OCI-LY3 (cell line): Measurements from ENCODE around the gene CFAP73.

Source experiments
- H2AFZ ChIP-seq: fragments of 200-600, 300-600 bp; shearing (Covaris generic); 2 replicates; pipeline ENCODE4 v1.6.0; 2014; ENCODE audit warnings: antibody characterized with exemption, low read depth, low read length
- H3K27ac ChIP-seq: fragments of 200-600, 300-600 bp; sonication (generic); 2 replicates; pipeline ENCODE4 v1.5.1; 2014; ENCODE audit warnings: mild to moderate bottlenecking, low read length, moderate library complexity, mixed read lengths
- H3K27me3 ChIP-seq: fragments of 200-600, 300-600 bp; sonication (generic); 2 replicates; pipeline ENCODE4 v1.6.1; 2014; ENCODE audit warnings: low read depth, low read length, mixed read lengths
- H3K36me3 ChIP-seq: fragments of 200-600, 300-600 bp; sonication (generic); replicated peaks from 2 replicates; pipeline ENCODE3; 2014; ENCODE audit warnings: low read depth, low read length, mixed read lengths
- H3K4me1 ChIP-seq: fragments of 300-600, 200-600 bp; sonication (generic); 2 replicates; pipeline ENCODE4 v1.6.1; 2014; ENCODE audit warnings: low read length, mixed read lengths
- H3K4me2 ChIP-seq: fragments of 200-600, 300-600 bp; sonication (generic); 2 replicates; pipeline ENCODE4 v1.6.1; 2014; ENCODE audit warnings: low read length, mixed read lengths
- H3K4me3 ChIP-seq: fragments of 300-600, 200-600 bp; sonication (generic); 2 replicates; pipeline ENCODE4 v1.5.1; 2014; ENCODE audit warnings: antibody characterized with exemption, mild to moderate bottlenecking, low read length, moderate library complexity
- H3K79me2 ChIP-seq: fragments of 300-600, 200-600 bp; shearing (Covaris generic); 2 replicates; pipeline ENCODE4 v1.6.1; 2014; ENCODE audit warnings: mild to moderate bottlenecking, low read length, mixed read lengths
- H3K9ac ChIP-seq: fragments of 300-600, 200-600 bp; shearing (Covaris generic); 2 replicates; pipeline ENCODE4 v1.6.0; 2014; ENCODE audit warnings: mild to moderate bottlenecking, low read length, moderate library complexity
- H3K9me3 ChIP-seq: fragments of 200-600, 300-600 bp; shearing (Covaris generic); 2 replicates; pipeline ENCODE4 v1.6.1; 2014; ENCODE audit warnings: low read length, mixed read lengths; ENCODE audit not compliant: insufficient read depth
- H4K20me1 ChIP-seq: fragments of 200-600, 300-600 bp; sonication (generic); 2 replicates; pipeline ENCODE4 v1.6.1; 2016; ENCODE audit warnings: low read length, mixed read lengths; ENCODE audit not compliant: insufficient read depth
- EZH2phosphoT487 ChIP-seq: fragments of 200-600 bp; shearing (Covaris generic); IDR thresholded peaks from 2 replicates; pipeline ENCODE4 v1.6.1; 2018; ENCODE audit warnings: antibody characterized with exemption, mixed run types, low read depth
- TF ChIP-seq, protein P1 (sequence below): fragments of 200-600, 300-600 bp; sonication (generic); IDR thresholded peaks from 2 replicates; pipeline ENCODE4 v1.5.1; 2014; ENCODE audit warnings: antibody characterized with exemption, low read length, low read depth

Gene CFAP73

DNA sequence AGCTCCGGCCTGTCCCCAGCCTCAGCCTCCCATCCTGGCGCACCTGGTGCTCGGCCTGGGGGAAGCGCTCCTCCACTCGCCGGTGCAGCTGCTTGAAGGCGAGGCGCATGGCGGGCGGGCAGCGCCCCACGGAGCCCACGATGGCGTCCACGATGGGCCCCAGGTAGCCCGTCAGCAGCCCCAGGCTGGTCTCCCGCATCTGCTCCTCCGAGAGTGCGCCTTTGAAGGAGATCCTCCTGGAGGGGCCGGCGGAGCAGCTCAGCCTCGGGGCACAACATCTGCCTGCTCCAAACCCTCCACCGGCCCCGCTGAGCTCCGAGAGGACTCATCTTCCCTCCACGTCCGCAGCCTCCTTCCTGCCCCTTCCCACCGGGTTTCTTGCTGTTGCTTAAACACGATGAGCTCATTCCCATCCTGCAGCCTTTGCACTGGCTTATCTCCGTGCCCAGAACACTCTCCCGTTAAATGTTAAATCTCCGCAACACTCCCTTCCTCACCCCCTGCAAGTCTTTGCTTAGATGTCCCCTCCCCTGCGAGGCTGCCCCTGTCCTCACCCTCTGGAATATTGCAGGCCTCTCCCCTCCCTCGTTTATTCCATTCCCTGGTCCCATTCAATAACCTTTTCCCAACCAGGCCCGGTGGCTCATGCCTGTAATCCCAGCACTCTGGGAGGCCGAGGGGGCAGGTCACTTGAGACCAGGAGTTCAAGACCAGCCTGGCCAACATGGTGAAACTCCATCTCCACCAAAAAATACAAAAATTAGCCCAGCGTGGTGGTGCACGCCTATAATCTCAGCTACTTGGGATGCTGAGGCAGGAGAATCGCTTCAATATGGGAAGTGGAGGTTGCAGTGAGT, 37.3 kb upstream of the CFAP73 start:
- no peak for TF ChIP-seq EZH2phosphoT487
- TF ChIP-seq, protein P1, sequence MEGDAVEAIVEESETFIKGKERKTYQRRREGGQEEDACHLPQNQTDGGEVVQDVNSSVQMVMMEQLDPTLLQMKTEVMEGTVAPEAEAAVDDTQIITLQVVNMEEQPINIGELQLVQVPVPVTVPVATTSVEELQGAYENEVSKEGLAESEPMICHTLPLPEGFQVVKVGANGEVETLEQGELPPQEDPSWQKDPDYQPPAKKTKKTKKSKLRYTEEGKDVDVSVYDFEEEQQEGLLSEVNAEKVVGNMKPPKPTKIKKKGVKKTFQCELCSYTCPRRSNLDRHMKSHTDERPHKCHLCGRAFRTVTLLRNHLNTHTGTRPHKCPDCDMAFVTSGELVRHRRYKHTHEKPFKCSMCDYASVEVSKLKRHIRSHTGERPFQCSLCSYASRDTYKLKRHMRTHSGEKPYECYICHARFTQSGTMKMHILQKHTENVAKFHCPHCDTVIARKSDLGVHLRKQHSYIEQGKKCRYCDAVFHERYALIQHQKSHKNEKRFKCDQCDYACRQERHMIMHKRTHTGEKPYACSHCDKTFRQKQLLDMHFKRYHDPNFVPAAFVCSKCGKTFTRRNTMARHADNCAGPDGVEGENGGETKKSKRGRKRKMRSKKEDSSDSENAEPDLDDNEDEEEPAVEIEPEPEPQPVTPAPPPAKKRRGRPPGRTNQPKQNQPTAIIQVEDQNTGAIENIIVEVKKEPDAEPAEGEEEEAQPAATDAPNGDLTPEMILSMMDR = no peak
- no peak overlapping the region for H3K27ac ChIP-seq
- no peak overlapping the region for H3K4me2 ChIP-seq
- no peaks in the 10 kb centered on the region for H3K27me3 ChIP-seq
- H3K4me3 ChIP-seq = no peak overlapping the region
- H3K9ac ChIP-seq = no peak overlapping the region
- H3K36me3 ChIP-seq = no peaks in the 10 kb centered on the region
- no peaks in the 10 kb centered on the region for H3K9me3 ChIP-seq
- no peaks in the 10 kb centered on the region for H3K79me2 ChIP-seq
- no peaks in the 10 kb centered on the region for H3K4me1 ChIP-seq
- H4K20me1 ChIP-seq = no peaks in the 10 kb centered on the region
- no peak overlapping the region for H2AFZ ChIP-seq

DNA sequence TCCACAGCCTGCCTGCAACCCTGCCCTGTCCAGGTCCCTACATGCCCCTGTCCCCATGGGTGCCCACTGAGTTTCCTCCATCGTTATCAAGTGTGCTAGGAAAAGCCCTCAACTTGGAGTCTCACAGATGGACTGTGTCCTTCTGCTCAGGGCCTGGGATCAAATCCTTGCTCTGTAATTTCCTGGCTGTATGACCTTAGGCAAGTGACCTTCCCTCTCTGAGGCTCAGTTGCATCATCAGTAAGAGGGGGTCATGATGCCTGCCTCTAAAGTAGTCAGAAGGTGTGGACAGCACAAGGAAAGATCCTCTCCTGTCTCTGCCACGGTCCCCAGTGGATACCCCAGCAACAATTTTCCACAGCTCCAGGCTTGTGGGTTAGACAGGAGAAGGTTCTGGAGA, 36.1 kb upstream of the CFAP73 start:
- Histone ChIP-seq H3K27me3 (no peaks in the 10 kb centered on the region), H3K36me3 (no peaks in the 10 kb centered on the region), H3K9me3 (no peaks in the 10 kb centered on the region), H3K4me1 (0 out of 2 replicates have a peak, but pooled peaks cover 3% of the 10 kb centered on the region), H3K79me2 (no peaks in the 10 kb centered on the region), H3K4me3 (no peak overlapping the region), H3K9ac (no peak overlapping the region), H4K20me1 (no peaks in the 10 kb centered on the region), H2AFZ (no peak overlapping the region), H3K4me2 (no peak overlapping the region), H3K27ac (no peak overlapping the region)
- TF ChIP-seq EZH2phosphoT487 = no peak
- TF ChIP-seq, protein P1 = no peak

DNA sequence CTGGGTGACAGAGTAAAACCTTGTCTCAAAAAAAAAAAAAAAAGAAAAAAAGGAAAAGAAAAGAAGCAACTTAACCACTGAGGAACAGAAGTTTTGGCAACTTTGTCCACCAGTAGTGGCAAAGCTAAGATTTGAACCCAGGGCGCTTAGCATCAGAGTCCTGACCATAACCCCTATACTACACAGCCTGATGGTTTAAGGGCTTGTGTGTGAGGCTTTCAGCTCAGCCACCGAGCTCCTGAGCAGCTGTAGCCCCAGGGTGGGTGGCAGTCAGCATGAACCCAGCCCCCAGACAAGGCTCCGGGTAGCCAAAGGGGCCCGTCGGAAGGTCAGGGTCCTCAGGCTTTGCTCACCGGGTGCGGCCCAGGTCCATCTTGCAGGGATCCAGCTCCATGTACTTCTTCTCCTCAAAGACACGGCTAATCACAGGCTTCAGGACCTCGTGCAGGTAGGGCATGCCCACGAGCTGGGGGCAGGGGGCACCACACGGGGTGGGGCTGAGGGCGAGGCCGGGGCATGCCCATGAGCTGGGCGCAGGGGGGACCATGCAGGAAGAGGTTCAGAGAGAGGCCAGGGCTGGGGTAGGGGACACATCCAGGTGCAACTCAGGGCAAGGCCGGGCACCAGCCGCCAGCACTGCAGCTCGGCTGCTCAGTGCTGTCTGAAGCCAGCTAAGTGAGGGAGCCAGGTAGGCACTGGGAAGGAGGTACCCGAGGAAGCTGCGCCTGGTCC, 34.9 kb upstream of the CFAP73 start:
- Histone ChIP-seq H3K27me3 (no peaks in the 10 kb centered on the region), H3K9me3 (no peaks in the 10 kb centered on the region), H3K4me1 (0 out of 2 replicates have a peak, but pooled peaks cover 3% of the 10 kb centered on the region), H4K20me1 (no peaks in the 10 kb centered on the region), H3K4me2 (no peak overlapping the region), H3K4me3 (no peak overlapping the region), H3K9ac (no peak overlapping the region), H3K79me2 (no peaks in the 10 kb centered on the region), H2AFZ (no peak overlapping the region), H3K36me3 (no peaks in the 10 kb centered on the region), H3K27ac (no peak overlapping the region)
- TF ChIP-seq EZH2phosphoT487 = no peak
- TF ChIP-seq, protein P1 = no peak

DNA sequence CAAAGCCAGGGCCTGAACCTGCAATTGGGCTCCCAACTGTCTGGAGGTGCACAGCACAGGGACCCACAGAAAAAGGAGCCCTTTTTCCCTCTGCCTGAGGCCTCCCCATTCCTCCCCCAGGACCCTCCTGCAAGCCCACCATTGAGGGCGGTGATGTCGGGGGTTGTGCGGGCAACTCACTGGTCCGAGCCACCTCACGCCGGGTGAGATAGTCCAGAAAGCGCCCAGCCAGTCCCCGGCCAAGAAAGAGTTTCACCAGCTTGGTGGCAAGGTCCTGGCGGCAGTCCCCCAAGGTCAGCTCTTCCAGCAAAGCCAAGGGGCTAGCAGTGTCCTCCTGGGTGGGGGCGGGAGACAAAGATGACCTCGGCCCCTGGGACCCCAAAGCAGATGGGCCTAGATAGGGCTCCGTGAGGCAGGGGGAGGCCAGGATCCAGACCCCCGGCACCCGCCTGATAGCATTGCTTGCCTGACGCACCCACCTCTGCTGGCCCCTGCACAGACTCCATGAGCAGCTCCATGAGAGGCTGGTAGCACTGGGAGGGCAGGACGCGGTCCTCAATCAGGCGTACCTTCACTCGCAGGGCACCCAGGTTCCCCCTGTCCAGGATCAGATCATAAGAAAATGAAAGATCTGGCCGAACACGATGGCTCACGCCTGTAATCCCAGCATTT, 33.9 kb upstream of the CFAP73 start:
- Histone ChIP-seq H3K9ac (no peak overlapping the region), H2AFZ (no peak overlapping the region), H3K4me2 (no peak overlapping the region)

More for the DNA sequence above, 33.9 kb upstream of the CFAP73 start:
- no peaks in the 10 kb centered on the region for H3K79me2 ChIP-seq
- H3K36me3 ChIP-seq = no peaks in the 10 kb centered on the region
- 0 out of 2 replicates have a peak, but pooled peaks cover 3% of the 10 kb centered on the region for H3K4me1 ChIP-seq
- no peak overlapping the region for H3K27ac ChIP-seq
- H3K9me3 ChIP-seq = no peaks in the 10 kb centered on the region
- TF ChIP-seq EZH2phosphoT487 = no peak
- TF ChIP-seq, protein P1 = no peak
- no peaks in the 10 kb centered on the region for H4K20me1 ChIP-seq
- no peak overlapping the region for H3K4me3 ChIP-seq
- H3K27me3 ChIP-seq = no peaks in the 10 kb centered on the region
